SK-N-SH (cell line): Measurements from ENCODE around the gene CCNA2. TPM values are rescaled to one million over a fixed set of nuclear protein-coding genes. Genes with fewer than 3 reads are reported as not detected.

Experiments
- CTCF ChIA-PET: fragments of 300-600, 350-600 bp; formaldehyde crosslinking; extraction: SDS; loops from one replicate; lab custom pipeline; 2021; lab: Yijun Ruan, JAX
- POLR2A ChIA-PET: fragments of 350-600 bp; sonication (Branson Sonifier 250); formaldehyde crosslinking; extraction: SDS; loops from one replicate; lab custom pipeline; 2020; ENCODE audit warnings: antibody characterized with exemption, inconsistent platforms; lab: Yijun Ruan, JAX
- DNase-seq: peaks from one replicate; pipeline ENCODE4 v3.0.0; 2012
- H2AFZ ChIP-seq: fragments of 200-600 bp; sonication (generic); 2 replicates; pipeline ENCODE4 v1.8.1; 2016; ENCODE audit warnings: antibody characterized with exemption, mild to moderate bottlenecking, low read depth
- H3F3A ChIP-seq: fragments of 200-600 bp; sonication (generic); replicated peaks from 2 replicates; pipeline ENCODE3; 2016; ENCODE audit warnings: antibody characterized with exemption, mild to moderate bottlenecking; ENCODE audit not compliant: insufficient read depth
- H3K27ac ChIP-seq, 2 experiments: fragments of 200-500 bp in 1 of 2; fragments of 200-600 bp in 1 of 2; sonication (Bioruptor generic) in 1 of 2; sonication (generic), shearing (Covaris generic) in 1 of 2; 2 replicates each; pipeline versions ENCODE4 v1.5.1 to v1.6.1; 2014 to 2016; ENCODE audit warnings: low read depth in 2 of 2, inconsistent platforms in 1 of 2, low read length in 1 of 2, mild to moderate bottlenecking in 1 of 2, mixed read lengths in 1 of 2
- H3K27me3 ChIP-seq: fragments of 200-600 bp; sonication (generic), shearing (Covaris generic); 2 replicates; pipeline ENCODE4 v1.6.1; 2016; ENCODE audit warnings: mixed run types; ENCODE audit not compliant: insufficient read depth
- H3K36me3 ChIP-seq, 2 experiments: fragments of 200-500 bp in 1 of 2; fragments of 200-600 bp in 1 of 2; sonication (Bioruptor generic) in 1 of 2; sonication (generic) in 1 of 2; replicated peaks in 1 of 2; 2 replicates each; pipeline versions ENCODE3 to v1.5.1; 2014 to 2016; ENCODE audit warnings: low read length in 1 of 2, mild to moderate bottlenecking in 1 of 2; ENCODE audit not compliant: insufficient read depth in 2 of 2, control insufficient read depth in 1 of 2
- H3K4me1 ChIP-seq, 2 experiments: fragments of 200-500 bp in 1 of 2; fragments of 200-600 bp in 1 of 2; sonication (Bioruptor generic) in 1 of 2; sonication (generic), shearing (Covaris generic) in 1 of 2; 2 replicates each; pipeline versions ENCODE4 v1.5.1 to v1.6.1; 2014 to 2016; ENCODE audit warnings: low read depth in 1 of 2, low read length in 1 of 2, mixed run types in 1 of 2; ENCODE audit not compliant: insufficient read depth in 2 of 2, control insufficient read depth in 1 of 2
- H3K4me2 ChIP-seq: fragments of 200-600 bp; sonication (generic), shearing (Covaris generic); 2 replicates; pipeline ENCODE4 v1.6.1; 2017; ENCODE audit warnings: mixed run types
- H3K4me3 ChIP-seq, 2 experiments: fragments of 200-500 bp in 1 of 2; fragments of 200-600 bp in 1 of 2; sonication (Bioruptor generic) in 1 of 2; sonication (generic), shearing (Covaris generic) in 1 of 2; 2 replicates each; pipeline versions ENCODE4 v1.5.1 to v1.8.1; 2014 to 2016; ENCODE audit warnings: low read depth in 2 of 2, inconsistent platforms in 1 of 2, low read length in 1 of 2, mild to moderate bottlenecking in 1 of 2, mixed read lengths in 1 of 2, moderate library complexity in 1 of 2
- H3K79me2 ChIP-seq: fragments of 200-600 bp; sonication (generic); 2 replicates; pipeline ENCODE4 v1.8.1; 2017; ENCODE audit warnings: mild to moderate bottlenecking; ENCODE audit not compliant: insufficient read depth
- H3K9ac ChIP-seq: fragments of 200-600 bp; sonication (generic); 2 replicates; pipeline ENCODE4 v1.6.1; 2017; ENCODE audit warnings: mixed run types
- H3K9me2 ChIP-seq: fragments of 200-600 bp; sonication (generic); 2 replicates; pipeline ENCODE4 v1.6.1; 2017; ENCODE audit warnings: mixed run types
- H3K9me3 ChIP-seq: fragments of 200-600 bp; sonication (generic); 2 replicates; pipeline ENCODE4 v1.6.1; 2017; ENCODE audit warnings: mixed run types, mild to moderate bottlenecking, moderate library complexity
- H4K20me1 ChIP-seq: fragments of 200-600 bp; sonication (generic); 2 replicates; pipeline ENCODE4 v1.6.1; 2017; ENCODE audit warnings: mild to moderate bottlenecking, mixed run types; ENCODE audit not compliant: insufficient read depth
- ELF1 ChIP-seq: IDR thresholded peaks from 2 replicates; pipeline ENCODE4 v1.4.0; 2012
- EP300 ChIP-seq, 2 experiments: IDR thresholded peaks; 2 replicates each; pipeline versions ENCODE4 v1.4.0 to v1.6.1; 2012; ENCODE audit warnings: borderline replicate concordance in 1 of 2, low read depth in 1 of 2, low read length in 1 of 2
- FOSL2 ChIP-seq: IDR thresholded peaks from 2 replicates; pipeline ENCODE4 v1.4.0; 2012; ENCODE audit warnings: low read depth, mild to moderate bottlenecking, moderate library complexity, borderline replicate concordance
- FOXJ3 ChIP-seq: sonication (generic); formaldehyde crosslinking; IDR thresholded peaks from 2 replicates; pipeline ENCODE4 v1.5.1; 2020; ENCODE audit warnings: mild to moderate bottlenecking, missing genetic modification reagents
- GATA2 ChIP-seq: sonication (generic); formaldehyde crosslinking; IDR thresholded peaks from 2 replicates; pipeline ENCODE4 v1.5.0; 2020; ENCODE audit warnings: mild to moderate bottlenecking, missing genetic modification reagents
- JUND ChIP-seq: IDR thresholded peaks from 2 replicates; pipeline ENCODE4 v1.4.0; 2012
- MXI1 ChIP-seq: IDR thresholded peaks from 2 replicates; pipeline ENCODE4 v1.6.1; 2012; ENCODE audit warnings: mild to moderate bottlenecking, low read depth, low read length, improper control_type of control experiment
- NRF1 ChIP-seq: IDR thresholded peaks from 2 replicates; pipeline ENCODE4 v1.6.1; 2012; ENCODE audit warnings: low read depth, mild to moderate bottlenecking, low read length
- PBX3 ChIP-seq: IDR thresholded peaks from 2 replicates; pipeline ENCODE4; 2012
- RAD21 ChIP-seq: IDR thresholded peaks from 2 replicates; pipeline ENCODE4 v1.6.1; 2012; ENCODE audit warnings: mild to moderate bottlenecking, low read length
- RFX5 ChIP-seq: IDR thresholded peaks from 2 replicates; pipeline ENCODE4 v1.6.1; 2012; ENCODE audit warnings: mild to moderate bottlenecking, improper control_type of control experiment, low read length
- RXRA ChIP-seq: IDR thresholded peaks from 2 replicates; pipeline ENCODE4 v1.4.0; 2012; ENCODE audit warnings: low read depth, mild to moderate bottlenecking, borderline replicate concordance
- SMC3 ChIP-seq: IDR thresholded peaks from 2 replicates; pipeline ENCODE4 v1.6.1; 2012; ENCODE audit warnings: low read depth, low read length, improper control_type of control experiment
- TCF12 ChIP-seq: IDR thresholded peaks from 2 replicates; pipeline ENCODE4 v1.4.0; 2012
- WGBS: methylation state at CpG from one replicate; pipeline ENCODE4 v1.1.6; 2017; ENCODE audit warnings: low lambda C conversion rate; 5-methylcytosine and 5-hydroxymethylcytosine counted together
- polyA plus RNA-seq, 3 experiments: library from polyadenylated mRNA; depleted of rRNA; stranded (reverse); fragments of >200 nt; gene quantifications; 2 replicates each; pipeline ENCODE4 v1.2.3, GENCODE V29; 2012
- TF ChIP-seq, protein P1 (sequence below): IDR thresholded peaks from 2 replicates; pipeline ENCODE4 v1.6.1; 2012; ENCODE audit warnings: mild to moderate bottlenecking, low read depth, low read length, moderate library complexity
- TF ChIP-seq, protein P2 (sequence below): IDR thresholded peaks from 2 replicates; pipeline ENCODE4 v1.4.0; 2012; ENCODE audit warnings: low read depth, borderline replicate concordance
- TF ChIP-seq, protein P3 (sequence below): fragments of 150-350 bp; IDR thresholded peaks from 2 replicates; pipeline ENCODE4 v1.6.1; 2016; ENCODE audit warnings: mild to moderate bottlenecking, low read depth, low read length

The CCNA2 gene
- polyA plus RNA-seq, 1 of the 3 experiments (the other 2 are of a cell fraction), result 23.8 TPM

- TF ChIP-seq, protein P1, sequence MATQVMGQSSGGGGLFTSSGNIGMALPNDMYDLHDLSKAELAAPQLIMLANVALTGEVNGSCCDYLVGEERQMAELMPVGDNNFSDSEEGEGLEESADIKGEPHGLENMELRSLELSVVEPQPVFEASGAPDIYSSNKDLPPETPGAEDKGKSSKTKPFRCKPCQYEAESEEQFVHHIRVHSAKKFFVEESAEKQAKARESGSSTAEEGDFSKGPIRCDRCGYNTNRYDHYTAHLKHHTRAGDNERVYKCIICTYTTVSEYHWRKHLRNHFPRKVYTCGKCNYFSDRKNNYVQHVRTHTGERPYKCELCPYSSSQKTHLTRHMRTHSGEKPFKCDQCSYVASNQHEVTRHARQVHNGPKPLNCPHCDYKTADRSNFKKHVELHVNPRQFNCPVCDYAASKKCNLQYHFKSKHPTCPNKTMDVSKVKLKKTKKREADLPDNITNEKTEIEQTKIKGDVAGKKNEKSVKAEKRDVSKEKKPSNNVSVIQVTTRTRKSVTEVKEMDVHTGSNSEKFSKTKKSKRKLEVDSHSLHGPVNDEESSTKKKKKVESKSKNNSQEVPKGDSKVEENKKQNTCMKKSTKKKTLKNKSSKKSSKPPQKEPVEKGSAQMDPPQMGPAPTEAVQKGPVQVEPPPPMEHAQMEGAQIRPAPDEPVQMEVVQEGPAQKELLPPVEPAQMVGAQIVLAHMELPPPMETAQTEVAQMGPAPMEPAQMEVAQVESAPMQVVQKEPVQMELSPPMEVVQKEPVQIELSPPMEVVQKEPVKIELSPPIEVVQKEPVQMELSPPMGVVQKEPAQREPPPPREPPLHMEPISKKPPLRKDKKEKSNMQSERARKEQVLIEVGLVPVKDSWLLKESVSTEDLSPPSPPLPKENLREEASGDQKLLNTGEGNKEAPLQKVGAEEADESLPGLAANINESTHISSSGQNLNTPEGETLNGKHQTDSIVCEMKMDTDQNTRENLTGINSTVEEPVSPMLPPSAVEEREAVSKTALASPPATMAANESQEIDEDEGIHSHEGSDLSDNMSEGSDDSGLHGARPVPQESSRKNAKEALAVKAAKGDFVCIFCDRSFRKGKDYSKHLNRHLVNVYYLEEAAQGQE, result no peak
- TF ChIP-seq TCF12, result no peak
- TF ChIP-seq FOSL2, result no peak
- TF ChIP-seq JUND, result no peak
- no peak for TF ChIP-seq RAD21
- TF ChIP-seq RFX5, result no peak
- TF ChIP-seq, protein P2, sequence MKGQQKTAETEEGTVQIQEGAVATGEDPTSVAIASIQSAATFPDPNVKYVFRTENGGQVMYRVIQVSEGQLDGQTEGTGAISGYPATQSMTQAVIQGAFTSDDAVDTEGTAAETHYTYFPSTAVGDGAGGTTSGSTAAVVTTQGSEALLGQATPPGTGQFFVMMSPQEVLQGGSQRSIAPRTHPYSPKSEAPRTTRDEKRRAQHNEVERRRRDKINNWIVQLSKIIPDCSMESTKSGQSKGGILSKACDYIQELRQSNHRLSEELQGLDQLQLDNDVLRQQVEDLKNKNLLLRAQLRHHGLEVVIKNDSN, result no peak
- no peak for TF ChIP-seq EP300 (IDR thresholded peaks at IDR 0.05; ENCODE audit: borderline replicate concordance in 1 of 2, low read depth in 1 of 2, low read length in 1 of 2)
- TF ChIP-seq ELF1, result no peak
- TF ChIP-seq, protein P3, sequence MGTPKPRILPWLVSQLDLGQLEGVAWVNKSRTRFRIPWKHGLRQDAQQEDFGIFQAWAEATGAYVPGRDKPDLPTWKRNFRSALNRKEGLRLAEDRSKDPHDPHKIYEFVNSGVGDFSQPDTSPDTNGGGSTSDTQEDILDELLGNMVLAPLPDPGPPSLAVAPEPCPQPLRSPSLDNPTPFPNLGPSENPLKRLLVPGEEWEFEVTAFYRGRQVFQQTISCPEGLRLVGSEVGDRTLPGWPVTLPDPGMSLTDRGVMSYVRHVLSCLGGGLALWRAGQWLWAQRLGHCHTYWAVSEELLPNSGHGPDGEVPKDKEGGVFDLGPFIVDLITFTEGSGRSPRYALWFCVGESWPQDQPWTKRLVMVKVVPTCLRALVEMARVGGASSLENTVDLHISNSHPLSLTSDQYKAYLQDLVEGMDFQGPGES, result no peak
These were observed 6.7 kb downstream of the CCNA2 start (continued) for GRCh38 chr4:121817006-121817405.

DNA sequence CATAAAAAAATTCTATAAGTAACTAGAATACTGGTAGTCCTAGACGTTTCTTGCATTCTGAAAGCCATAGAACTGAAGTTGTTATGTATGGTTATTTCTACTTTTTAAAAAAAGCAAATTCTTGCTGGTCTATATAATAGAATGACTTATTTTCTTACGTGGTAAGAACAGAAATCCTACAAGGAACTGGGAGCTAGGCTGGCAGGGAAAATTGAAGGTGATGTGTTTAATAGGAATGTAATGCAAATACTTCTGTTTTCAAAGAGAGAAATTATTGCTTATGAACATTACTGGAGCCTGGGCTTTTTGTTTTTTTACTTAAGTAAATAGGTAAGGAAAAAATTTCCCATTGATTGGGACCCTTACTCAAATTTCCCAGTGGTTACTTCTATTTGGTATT, 8.9 kb downstream of the CCNA2 start:
- peak overlapping the region; percentile 47 to 63; a peak in 3 of 4 replicates for H3K27ac ChIP-seq
- peaks cover 84 to 91% of the 10 kb centered on the region in 2 experiments for H3K36me3 ChIP-seq
- no peak overlapping the region; the same call in 1 of the 2 replicates for H3K9ac ChIP-seq
- peaks cover 88% of the 10 kb centered on the region for H3F3A ChIP-seq
- H3K4me3 ChIP-seq, result no peak overlapping the region
- no peaks in the 10 kb centered on the region for H3K9me3 ChIP-seq
- H3K4me2 ChIP-seq, result peak overlapping the region; percentile 40
- POLR2A ChIA-PET, result no interaction called here
- 0 out of 2 replicates have a peak, but pooled peaks have one; percentile 5 for TF ChIP-seq TCF12
- TF ChIP-seq RXRA, result no peak
- TF ChIP-seq FOSL2, result peak; percentile 4; the same call in 1 of the 2 replicates
- TF ChIP-seq MXI1, result no peak
- TF ChIP-seq JUND, result no peak
- TF ChIP-seq RAD21, result no peak
- no peak for TF ChIP-seq FOXJ3 (CRISPR knock-in tag)
- no peak for TF ChIP-seq GATA2
- no peak for TF ChIP-seq SMC3
- TF ChIP-seq PBX3, result no peak
- no peak for TF ChIP-seq NRF1
- WGBS, result 60% methylated on average over 2 of the region's 2 CpGs
- H4K20me1 ChIP-seq, result no peaks in the 10 kb centered on the region
- H3K9me2 ChIP-seq, result no peaks in the 10 kb centered on the region
- DNase-seq, result no peak
- CTCF ChIA-PET, result no interaction called here
- H2AFZ ChIP-seq, result no peak overlapping the region
- H3K79me2 ChIP-seq, result peaks cover 56% of the 10 kb centered on the region
- peaks cover 0 to 19% of the 10 kb centered on the region in 2 experiments; a peak in 2 of 4 replicates for H3K4me1 ChIP-seq
- H3K27me3 ChIP-seq, result no peaks in the 10 kb centered on the region
